ENCODE measurements around the gene MUC4.
"Not testable (repeated sequence)": the region's sequence is repeated elsewhere in the genome, so short reads cannot be mapped to it uniquely, and the experiment has no call there.

DNA sequence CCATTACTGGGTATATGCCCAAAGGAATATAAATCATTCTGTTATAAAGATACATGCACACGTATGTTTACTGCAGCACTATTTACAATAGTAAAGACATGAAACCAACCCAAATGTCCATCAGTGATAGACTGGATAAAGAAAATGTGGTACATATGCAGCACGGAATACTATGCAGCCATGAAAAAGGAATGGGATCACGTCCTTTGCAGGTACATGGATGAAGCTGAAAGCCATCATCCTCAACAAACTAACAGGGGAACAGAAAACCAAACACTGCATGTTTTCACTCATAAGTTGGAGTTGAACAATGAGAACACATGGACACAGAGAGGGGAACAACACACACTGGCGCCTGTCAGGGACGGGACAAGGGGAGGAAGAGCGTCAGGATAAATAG lies 19.1 kb downstream of the MUC4 start:
- TF ChIP-seq, protein P1, sequence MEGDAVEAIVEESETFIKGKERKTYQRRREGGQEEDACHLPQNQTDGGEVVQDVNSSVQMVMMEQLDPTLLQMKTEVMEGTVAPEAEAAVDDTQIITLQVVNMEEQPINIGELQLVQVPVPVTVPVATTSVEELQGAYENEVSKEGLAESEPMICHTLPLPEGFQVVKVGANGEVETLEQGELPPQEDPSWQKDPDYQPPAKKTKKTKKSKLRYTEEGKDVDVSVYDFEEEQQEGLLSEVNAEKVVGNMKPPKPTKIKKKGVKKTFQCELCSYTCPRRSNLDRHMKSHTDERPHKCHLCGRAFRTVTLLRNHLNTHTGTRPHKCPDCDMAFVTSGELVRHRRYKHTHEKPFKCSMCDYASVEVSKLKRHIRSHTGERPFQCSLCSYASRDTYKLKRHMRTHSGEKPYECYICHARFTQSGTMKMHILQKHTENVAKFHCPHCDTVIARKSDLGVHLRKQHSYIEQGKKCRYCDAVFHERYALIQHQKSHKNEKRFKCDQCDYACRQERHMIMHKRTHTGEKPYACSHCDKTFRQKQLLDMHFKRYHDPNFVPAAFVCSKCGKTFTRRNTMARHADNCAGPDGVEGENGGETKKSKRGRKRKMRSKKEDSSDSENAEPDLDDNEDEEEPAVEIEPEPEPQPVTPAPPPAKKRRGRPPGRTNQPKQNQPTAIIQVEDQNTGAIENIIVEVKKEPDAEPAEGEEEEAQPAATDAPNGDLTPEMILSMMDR (IDR thresholded peaks at IDR 0.05), result not testable (repeated sequence)
- TF ChIP-seq POLR2A (IDR thresholded peaks at IDR 0.05), result not testable (repeated sequence)

Data from Peyer's patch (tissue), 4 donors.